ENCODE data around the gene CELF2.

Gene CELF2

GRCh38 chr10:11223507-11224140, 206.0 kb downstream of the CELF2 start:
- peaks cover 96% of the 10 kb centered on the region for H3K36me3 Mint-ChIP-seq (ENCODE audit: low read depth)
- H3K9me3 Mint-ChIP-seq: no peaks in the 10 kb centered on the region
- peak overlapping the region; percentile 98 for H3K27ac Mint-ChIP-seq
- H3K27me3 Mint-ChIP-seq: no peaks in the 10 kb centered on the region
- no peak overlapping the region for H3K4me3 Mint-ChIP-seq
- H3K4me1 Mint-ChIP-seq (ENCODE audit: low read depth): peaks cover 98% of the 10 kb centered on the region
- no peak for DNase-seq

GRCh38 chr10:11224321-11224720, 206.6 kb downstream of the CELF2 start:
- no peak overlapping the region for H3K4me3 Mint-ChIP-seq
- peak overlapping the region; percentile 98 for H3K27ac Mint-ChIP-seq

GRCh38 chr10:11224792-11225416, 207.2 kb downstream of the CELF2 start:
- no peaks in the 10 kb centered on the region for H3K9me3 Mint-ChIP-seq
- H3K27ac Mint-ChIP-seq: peak overlapping the region; percentile 98
- H3K27me3 Mint-ChIP-seq: no peaks in the 10 kb centered on the region
- H3K4me1 Mint-ChIP-seq (ENCODE audit: low read depth): peaks cover 98% of the 10 kb centered on the region
- H3K4me3 Mint-ChIP-seq: no peak overlapping the region
- peaks cover 96% of the 10 kb centered on the region for H3K36me3 Mint-ChIP-seq (ENCODE audit: low read depth)
- DNase-seq: no peak

More at GRCh38 chr10:11224321-11224720, 206.6 kb downstream of the CELF2 start:
- H3K4me1 Mint-ChIP-seq (ENCODE audit: low read depth): peaks cover 98% of the 10 kb centered on the region
- H3K27me3 Mint-ChIP-seq: no peaks in the 10 kb centered on the region
- peaks cover 96% of the 10 kb centered on the region for H3K36me3 Mint-ChIP-seq (ENCODE audit: low read depth)
- H3K9me3 Mint-ChIP-seq: no peaks in the 10 kb centered on the region
- no peak for DNase-seq

GRCh38 chr10:11225935-11226334, 208.3 kb downstream of the CELF2 start:
- peak; percentile 69 for DNase-seq
- Mint-ChIP-seq H3K27me3 (no peaks in the 10 kb centered on the region), H3K4me3 (peak overlapping the region; percentile 61), H3K4me1 (ENCODE audit: low read depth) (peaks cover 98% of the 10 kb centered on the region), H3K9me3 (no peaks in the 10 kb centered on the region), H3K36me3 (ENCODE audit: low read depth) (peaks cover 96% of the 10 kb centered on the region), H3K27ac (peak overlapping the region; percentile 98)

- peak overlapping the region; percentile 61 for H3K4me3 Mint-ChIP-seq
- H3K4me1 Mint-ChIP-seq (ENCODE audit: low read depth): peaks cover 98% of the 10 kb centered on the region
- no peak for DNase-seq
- no peaks in the 10 kb centered on the region for H3K9me3 Mint-ChIP-seq
- H3K27ac Mint-ChIP-seq: peak overlapping the region; percentile 98
- peaks cover 93% of the 10 kb centered on the region for H3K36me3 Mint-ChIP-seq (ENCODE audit: low read depth)
- no peaks in the 10 kb centered on the region for H3K27me3 Mint-ChIP-seq
Observed at GRCh38 chr10:11227103-11227502, 209.4 kb downstream of the CELF2 start.

GRCh38 chr10:11229893-11230292, 212.2 kb downstream of the CELF2 start:
- Mint-ChIP-seq H3K27ac (peak overlapping the region; percentile 98), H3K9me3 (no peaks in the 10 kb centered on the region)

GRCh38 chr10:11230498-11231167, 213.0 kb downstream of the CELF2 start:
- H3K27ac Mint-ChIP-seq: peak overlapping the region; percentile 98
- peaks cover 84% of the 10 kb centered on the region for H3K36me3 Mint-ChIP-seq (ENCODE audit: low read depth)
- no peaks in the 10 kb centered on the region for H3K27me3 Mint-ChIP-seq
- H3K4me3 Mint-ChIP-seq: no peak overlapping the region
- H3K9me3 Mint-ChIP-seq: no peaks in the 10 kb centered on the region
- H3K4me1 Mint-ChIP-seq (ENCODE audit: low read depth): peaks cover 99% of the 10 kb centered on the region
- DNase-seq: no peak

More at GRCh38 chr10:11229893-11230292, 212.2 kb downstream of the CELF2 start:
- Mint-ChIP-seq H3K4me1 (ENCODE audit: low read depth) (peaks cover 99% of the 10 kb centered on the region), H3K27me3 (no peaks in the 10 kb centered on the region), H3K36me3 (ENCODE audit: low read depth) (peaks cover 89% of the 10 kb centered on the region), H3K4me3 (no peak overlapping the region)
- no peak for DNase-seq

GRCh38 chr10:11231285-11231684, 213.6 kb downstream of the CELF2 start:
- Mint-ChIP-seq H3K27me3 (no peaks in the 10 kb centered on the region), H3K4me1 (ENCODE audit: low read depth) (peaks cover 99% of the 10 kb centered on the region), H3K27ac (peak overlapping the region; percentile 98), H3K9me3 (no peaks in the 10 kb centered on the region), H3K36me3 (ENCODE audit: low read depth) (peaks cover 79% of the 10 kb centered on the region), H3K4me3 (no peak overlapping the region)
- DNase-seq: no peak

- H3K27me3 Mint-ChIP-seq: no peaks in the 10 kb centered on the region
- peaks cover 99% of the 10 kb centered on the region for H3K4me1 Mint-ChIP-seq (ENCODE audit: low read depth)
- H3K4me3 Mint-ChIP-seq: peak overlapping the region; percentile 45
- H3K36me3 Mint-ChIP-seq (ENCODE audit: low read depth): peaks cover 78% of the 10 kb centered on the region
- DNase-seq: no peak
- no peaks in the 10 kb centered on the region for H3K9me3 Mint-ChIP-seq
- H3K27ac Mint-ChIP-seq: peak overlapping the region; percentile 98
Observed at GRCh38 chr10:11232222-11232961, 214.7 kb downstream of the CELF2 start.

GRCh38 chr10:11234857-11235531, 217.3 kb downstream of the CELF2 start:
- H3K36me3 Mint-ChIP-seq (ENCODE audit: low read depth): peaks cover 72% of the 10 kb centered on the region
- peak overlapping the region; percentile 70 for H3K4me3 Mint-ChIP-seq
- H3K27me3 Mint-ChIP-seq: no peaks in the 10 kb centered on the region
- H3K9me3 Mint-ChIP-seq: no peaks in the 10 kb centered on the region
- DNase-seq: no peak
- peaks cover 96% of the 10 kb centered on the region for H3K4me1 Mint-ChIP-seq (ENCODE audit: low read depth)
- H3K27ac Mint-ChIP-seq: peak overlapping the region; percentile 98

- peak overlapping the region; percentile 98 for H3K27ac Mint-ChIP-seq
- H3K27me3 Mint-ChIP-seq: no peaks in the 10 kb centered on the region
- peaks cover 96% of the 10 kb centered on the region for H3K4me1 Mint-ChIP-seq (ENCODE audit: low read depth)
- H3K36me3 Mint-ChIP-seq (ENCODE audit: low read depth): peaks cover 72% of the 10 kb centered on the region
- no peaks in the 10 kb centered on the region for H3K9me3 Mint-ChIP-seq
- H3K4me3 Mint-ChIP-seq: peak overlapping the region; percentile 70
- DNase-seq: no peak
Observed at GRCh38 chr10:11235771-11236170, 218.1 kb downstream of the CELF2 start.

GRCh38 chr10:11236234-11236633, 218.6 kb downstream of the CELF2 start:
- no peaks in the 10 kb centered on the region for H3K27me3 Mint-ChIP-seq
- DNase-seq: no peak
- peaks cover 71% of the 10 kb centered on the region for H3K36me3 Mint-ChIP-seq (ENCODE audit: low read depth)
- peak overlapping the region; percentile 98 for H3K27ac Mint-ChIP-seq
- peaks cover 96% of the 10 kb centered on the region for H3K4me1 Mint-ChIP-seq (ENCODE audit: low read depth)
- H3K9me3 Mint-ChIP-seq: no peaks in the 10 kb centered on the region
- H3K4me3 Mint-ChIP-seq: peak overlapping the region; percentile 70

- Mint-ChIP-seq H3K36me3 (ENCODE audit: low read depth) (peaks cover 72% of the 10 kb centered on the region), H3K27ac (peak overlapping the region; percentile 98), H3K4me3 (peak overlapping the region; percentile 70), H3K27me3 (no peaks in the 10 kb centered on the region), H3K9me3 (no peaks in the 10 kb centered on the region), H3K4me1 (ENCODE audit: low read depth) (peaks cover 97% of the 10 kb centered on the region)
- DNase-seq: peak; percentile 76
Observed at GRCh38 chr10:11237571-11237970, 219.9 kb downstream of the CELF2 start.

- no peak overlapping the region for H3K4me3 Mint-ChIP-seq
- peaks cover 97% of the 10 kb centered on the region for H3K4me1 Mint-ChIP-seq (ENCODE audit: low read depth)
- no peaks in the 10 kb centered on the region for H3K27me3 Mint-ChIP-seq
- no peak for DNase-seq
- no peak overlapping the region for H3K27ac Mint-ChIP-seq
- H3K36me3 Mint-ChIP-seq (ENCODE audit: low read depth): peaks cover 71% of the 10 kb centered on the region
- no peaks in the 10 kb centered on the region for H3K9me3 Mint-ChIP-seq
Observed at GRCh38 chr10:11238893-11239292, 221.2 kb downstream of the CELF2 start.

Data from activated T-cell treated with anti-CD3 and anti-CD28 coated beads, Interleukin-2, amount 50 U/mL, for 24 hours (primary cell).